ENCODE measurements around the gene CCDC6.

Gene CCDC6

DNA sequence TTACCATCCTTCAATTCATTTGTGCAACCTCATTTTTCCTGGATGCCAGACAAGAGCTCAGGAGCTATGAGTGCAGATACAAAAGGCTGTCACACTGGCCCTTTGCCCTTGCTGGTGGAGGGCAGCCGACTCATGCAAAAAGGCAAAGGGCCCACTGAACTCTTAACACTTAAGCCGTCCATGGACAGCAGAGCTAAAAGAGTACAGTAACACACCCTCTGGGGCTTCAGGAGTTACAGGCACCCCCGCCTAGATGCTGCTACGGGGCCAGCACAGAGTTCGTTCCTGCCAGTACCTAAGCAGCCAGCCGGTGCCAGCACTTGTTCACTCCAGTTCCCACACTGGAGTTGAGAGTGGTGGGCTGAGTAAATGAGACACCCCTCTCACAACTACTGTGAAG is 83.2 kb downstream of the CCDC6 start:
- no peak for DNase-seq (ENCODE audit: low read depth)
- peaks cover 19% of the 10 kb centered on the region for H3K4me1 ChIP-seq (ENCODE audit: control insufficient read depth, insufficient read depth, low read length)
- H3K9me3 ChIP-seq (ENCODE audit: control insufficient read depth, low read length): no peaks in the 10 kb centered on the region

DNA sequence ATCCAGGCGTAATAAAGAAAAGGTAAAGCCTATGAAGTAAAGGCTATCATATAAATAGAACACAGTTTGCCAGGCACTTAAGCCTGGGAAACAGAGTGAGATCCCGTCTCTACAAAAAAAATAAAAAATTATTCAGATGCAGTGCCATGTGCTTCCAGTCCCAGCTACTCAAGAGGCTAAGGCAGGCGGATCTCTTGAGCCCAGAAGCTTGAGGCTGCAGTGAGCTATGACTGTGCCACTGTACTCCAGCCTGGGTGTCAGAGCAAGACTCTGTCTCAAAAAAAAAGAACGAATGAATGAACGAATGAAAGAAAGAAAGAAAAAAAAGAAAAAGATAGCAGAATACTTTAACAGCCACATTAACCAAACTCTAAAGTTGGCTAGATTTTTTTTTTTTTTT is 85.9 kb downstream of the CCDC6 start:
- DNase-seq (ENCODE audit: low read depth): no peak
- no peaks in the 10 kb centered on the region for H3K9me3 ChIP-seq (ENCODE audit: control insufficient read depth, low read length)
- H3K9ac ChIP-seq (ENCODE audit: low read length): no peak overlapping the region
- H3K4me1 ChIP-seq (ENCODE audit: control insufficient read depth, insufficient read depth, low read length): no peaks in the 10 kb centered on the region
- H3K27me3 ChIP-seq (replicated peaks; ENCODE audit: control insufficient read depth, insufficient read depth, low read length): no peaks in the 10 kb centered on the region
- no peak overlapping the region for H3K4me3 ChIP-seq (ENCODE audit: low read length)
- peaks cover 15% of the 10 kb centered on the region for H3K36me3 ChIP-seq (ENCODE audit: control insufficient read depth, insufficient read depth, low read length, severe bottlenecking)

More for the DNA sequence above, 83.2 kb downstream of the CCDC6 start:
- H3K36me3 ChIP-seq (ENCODE audit: control insufficient read depth, insufficient read depth, low read length, severe bottlenecking): peaks cover 5% of the 10 kb centered on the region
- no peaks in the 10 kb centered on the region for H3K27me3 ChIP-seq (replicated peaks; ENCODE audit: control insufficient read depth, insufficient read depth, low read length)
- no peak overlapping the region for H3K9ac ChIP-seq (ENCODE audit: low read length)
- H3K4me3 ChIP-seq (ENCODE audit: low read length): no peak overlapping the region

DNA sequence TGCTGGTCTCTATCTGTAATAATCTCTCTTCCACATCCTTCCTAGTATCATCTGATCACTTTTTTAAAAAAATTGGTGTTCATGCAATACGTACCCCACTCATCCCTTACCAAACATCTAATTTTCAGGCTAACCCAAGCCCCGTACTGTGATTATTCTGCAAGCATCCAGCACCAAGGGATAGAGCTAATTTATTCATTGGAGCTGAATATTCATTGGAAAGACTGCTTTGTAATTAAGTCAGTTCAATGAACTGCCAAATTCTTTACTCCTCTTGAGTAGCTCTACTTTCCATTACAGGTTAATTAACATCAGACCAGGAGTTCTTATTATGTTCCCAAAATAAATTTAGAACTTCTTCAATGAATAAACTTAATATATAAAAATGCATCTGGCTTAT is 86.7 kb downstream of the CCDC6 start:
- Histone ChIP-seq H3K27me3 (replicated peaks; ENCODE audit: control insufficient read depth, insufficient read depth, low read length) (no peaks in the 10 kb centered on the region), H3K4me1 (ENCODE audit: control insufficient read depth, insufficient read depth, low read length) (no peaks in the 10 kb centered on the region), H3K36me3 (ENCODE audit: control insufficient read depth, insufficient read depth, low read length, severe bottlenecking) (peaks cover 15% of the 10 kb centered on the region), H3K9me3 (ENCODE audit: control insufficient read depth, low read length) (no peaks in the 10 kb centered on the region), H3K9ac (ENCODE audit: low read length) (no peak overlapping the region), H3K4me3 (ENCODE audit: low read length) (no peak overlapping the region)
- no peak for DNase-seq (ENCODE audit: low read depth)

DNA sequence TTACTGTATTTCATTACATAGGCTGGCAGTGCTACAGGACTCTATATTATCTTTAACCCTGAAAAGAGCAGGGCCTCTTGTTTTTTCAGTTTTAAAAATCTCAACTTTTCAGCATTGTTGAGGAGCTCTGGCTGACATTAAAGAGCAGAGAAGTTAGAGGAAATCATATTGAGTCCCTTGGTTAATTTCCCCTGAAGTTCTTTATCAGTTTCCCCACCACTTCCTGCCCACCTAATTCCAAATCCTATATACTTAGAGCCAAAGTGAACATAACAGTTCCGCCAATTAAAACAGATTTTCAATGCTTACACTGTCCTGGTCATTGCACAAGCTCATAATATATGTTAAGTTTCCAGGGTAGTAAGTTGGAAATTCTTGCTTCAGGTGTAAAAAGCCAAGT is 87.1 kb downstream of the CCDC6 start:
- Histone ChIP-seq H3K9me3 (ENCODE audit: control insufficient read depth, low read length) (no peaks in the 10 kb centered on the region), H3K9ac (ENCODE audit: low read length) (no peak overlapping the region)
- DNase-seq (ENCODE audit: low read depth): no peak

DNA sequence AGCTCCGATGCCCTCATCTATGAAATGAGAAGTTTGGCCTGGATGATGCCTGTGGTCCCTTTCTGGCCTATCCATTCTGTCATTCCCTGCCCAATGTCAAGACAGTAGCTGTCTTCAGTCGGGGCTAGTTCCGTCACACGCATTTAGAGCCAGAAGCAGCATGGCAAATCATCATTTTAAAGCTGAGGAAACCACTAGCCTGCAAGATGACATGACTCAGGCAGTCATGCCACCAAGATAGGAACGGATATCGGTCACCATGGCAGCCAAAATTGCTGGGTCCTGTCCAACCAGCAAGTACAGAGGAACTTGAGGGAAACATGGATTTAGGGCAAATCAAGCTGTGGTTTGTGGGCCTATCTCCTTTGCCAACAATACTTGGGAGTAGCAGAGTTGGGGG is 88.6 kb downstream of the CCDC6 start:
- no peak for DNase-seq (ENCODE audit: low read depth)
- no peaks in the 10 kb centered on the region for H3K27me3 ChIP-seq (replicated peaks; ENCODE audit: control insufficient read depth, insufficient read depth, low read length)
- peaks cover 18% of the 10 kb centered on the region for H3K36me3 ChIP-seq (ENCODE audit: control insufficient read depth, insufficient read depth, low read length, severe bottlenecking)
- no peaks in the 10 kb centered on the region for H3K9me3 ChIP-seq (ENCODE audit: control insufficient read depth, low read length)
- no peak overlapping the region for H3K4me3 ChIP-seq (ENCODE audit: low read length)
- H3K9ac ChIP-seq (ENCODE audit: low read length): no peak overlapping the region
- no peaks in the 10 kb centered on the region for H3K4me1 ChIP-seq (ENCODE audit: control insufficient read depth, insufficient read depth, low read length)

More for the DNA sequence above, 87.1 kb downstream of the CCDC6 start:
- Histone ChIP-seq H3K4me1 (ENCODE audit: control insufficient read depth, insufficient read depth, low read length) (no peaks in the 10 kb centered on the region), H3K27me3 (replicated peaks; ENCODE audit: control insufficient read depth, insufficient read depth, low read length) (no peaks in the 10 kb centered on the region), H3K36me3 (ENCODE audit: control insufficient read depth, insufficient read depth, low read length, severe bottlenecking) (peaks cover 15% of the 10 kb centered on the region), H3K4me3 (ENCODE audit: low read length) (no peak overlapping the region)

DNA sequence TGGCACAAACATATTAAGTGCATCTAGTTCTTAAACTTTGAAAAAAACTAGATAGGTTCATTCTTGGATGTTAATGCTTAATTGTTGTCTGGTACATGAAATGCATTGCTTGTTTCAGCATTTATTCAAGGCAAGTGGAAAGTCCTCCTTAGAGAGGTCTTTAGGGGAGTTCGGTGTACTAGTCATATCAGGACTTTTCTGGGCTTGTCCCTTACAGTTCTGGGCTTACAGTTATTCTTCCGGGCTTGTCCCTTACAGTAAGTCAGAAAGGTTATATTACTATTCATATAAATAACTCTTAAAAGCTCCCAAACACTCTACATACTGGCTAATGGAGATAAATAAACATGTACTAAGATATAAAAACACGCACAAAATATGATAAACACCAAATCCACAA is 91.5 kb downstream of the CCDC6 start:
- DNase-seq (ENCODE audit: low read depth): no peak
- no peaks in the 10 kb centered on the region for H3K4me1 ChIP-seq (ENCODE audit: control insufficient read depth, insufficient read depth, low read length)
- no peak overlapping the region for H3K9ac ChIP-seq (ENCODE audit: low read length)
- H3K27me3 ChIP-seq (replicated peaks; ENCODE audit: control insufficient read depth, insufficient read depth, low read length): no peaks in the 10 kb centered on the region
- H3K4me3 ChIP-seq (ENCODE audit: low read length): no peak overlapping the region
- peaks cover 46% of the 10 kb centered on the region for H3K36me3 ChIP-seq (ENCODE audit: control insufficient read depth, insufficient read depth, low read length, severe bottlenecking)
- H3K9me3 ChIP-seq (ENCODE audit: control insufficient read depth, low read length): no peaks in the 10 kb centered on the region

DNA sequence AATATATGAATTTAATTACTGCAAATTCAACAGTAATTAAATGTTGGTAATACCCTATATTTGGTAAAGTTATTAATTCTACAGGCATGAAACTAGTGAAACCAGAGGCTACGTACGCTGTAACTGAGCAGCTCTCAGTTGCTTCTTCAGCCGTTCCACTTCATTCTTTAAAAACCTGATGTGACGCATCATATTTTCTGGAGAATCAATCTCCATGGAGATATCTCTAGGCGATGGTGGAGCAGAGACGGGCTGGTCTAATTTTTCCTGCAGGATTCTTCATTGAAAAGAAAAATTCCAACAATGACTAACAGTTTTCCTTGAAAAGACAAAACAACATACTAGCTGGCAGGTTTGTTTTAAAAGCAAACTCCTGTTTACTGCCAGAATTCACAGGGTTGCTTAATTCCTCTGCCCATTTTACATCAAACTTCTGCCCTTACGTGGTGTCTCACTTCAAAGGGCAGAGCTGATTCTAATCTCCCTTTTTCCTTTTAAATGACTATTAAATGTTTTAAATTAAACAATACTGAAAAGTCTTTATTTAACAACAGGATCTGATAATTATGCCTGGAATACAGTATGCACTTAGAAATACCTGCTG is 93.7 kb downstream of the CCDC6 start:
- H3K4me3 ChIP-seq (ENCODE audit: low read length): no peak overlapping the region
- no peak overlapping the region for H3K9ac ChIP-seq (ENCODE audit: low read length)
- no peaks in the 10 kb centered on the region for H3K9me3 ChIP-seq (ENCODE audit: control insufficient read depth, low read length)
- no peak for DNase-seq (ENCODE audit: low read depth)
- no peaks in the 10 kb centered on the region for H3K27me3 ChIP-seq (replicated peaks; ENCODE audit: control insufficient read depth, insufficient read depth, low read length)
- no peaks in the 10 kb centered on the region for H3K4me1 ChIP-seq (ENCODE audit: control insufficient read depth, insufficient read depth, low read length)
- peaks cover 51% of the 10 kb centered on the region for H3K36me3 ChIP-seq (ENCODE audit: control insufficient read depth, insufficient read depth, low read length, severe bottlenecking)

DNA sequence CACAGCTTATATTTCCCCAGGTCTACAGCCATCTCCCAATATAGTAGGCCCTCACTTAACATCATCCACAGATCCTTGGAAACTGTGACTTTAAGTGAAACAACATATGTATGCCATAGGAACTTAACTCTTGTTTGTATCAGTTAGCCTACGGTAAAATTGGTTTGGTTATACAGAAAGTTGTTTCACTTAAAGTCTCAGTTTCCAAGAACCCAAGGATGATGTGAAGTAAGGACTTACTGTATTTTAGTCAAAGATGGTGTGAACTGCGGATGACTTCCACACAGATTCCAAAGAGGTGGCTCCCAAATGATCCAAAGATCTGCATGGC is 96.7 kb downstream of the CCDC6 start:
- Histone ChIP-seq H3K4me3 (ENCODE audit: low read length) (no peak overlapping the region), H3K9ac (ENCODE audit: low read length) (no peak overlapping the region), H3K9me3 (ENCODE audit: control insufficient read depth, low read length) (no peaks in the 10 kb centered on the region), H3K27me3 (replicated peaks; ENCODE audit: control insufficient read depth, insufficient read depth, low read length) (no peaks in the 10 kb centered on the region), H3K36me3 (ENCODE audit: control insufficient read depth, insufficient read depth, low read length, severe bottlenecking) (peaks cover 74% of the 10 kb centered on the region), H3K4me1 (ENCODE audit: control insufficient read depth, insufficient read depth, low read length) (no peaks in the 10 kb centered on the region)
- no peak for DNase-seq (ENCODE audit: low read depth)

DNA sequence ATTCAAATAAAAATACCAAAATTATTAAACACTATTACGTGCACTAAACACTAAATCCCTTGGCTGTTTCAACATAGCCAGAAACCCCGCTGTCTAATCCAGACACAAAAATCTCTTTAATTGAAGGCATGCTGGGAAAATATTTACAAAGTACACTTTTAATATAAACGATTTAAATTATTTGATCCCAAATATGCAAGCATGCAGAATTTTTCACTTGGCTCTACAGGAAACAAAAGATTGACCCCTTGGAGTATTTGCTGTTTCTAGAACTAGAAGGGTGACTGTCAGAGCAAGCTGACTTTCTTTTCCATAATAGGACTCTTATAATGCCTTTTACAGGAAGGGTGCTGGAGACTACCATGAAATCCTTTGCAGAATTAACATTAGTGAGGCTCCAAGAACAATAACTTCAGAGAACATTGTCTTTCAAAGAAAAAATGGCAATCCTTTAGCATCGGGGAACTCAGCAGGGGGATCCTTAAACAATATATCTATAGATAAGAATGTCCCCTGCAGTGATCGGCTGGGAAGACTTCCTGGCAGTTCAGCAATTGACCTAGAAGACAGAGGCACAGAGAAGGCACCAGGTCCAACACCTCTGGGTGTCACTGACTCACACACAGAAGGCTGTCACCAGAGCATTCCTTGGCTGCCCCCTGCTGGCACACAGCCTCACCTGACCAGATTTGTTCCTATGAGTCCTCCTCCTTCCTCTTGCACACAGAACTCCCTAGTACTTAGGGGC is 97.3 kb downstream of the CCDC6 start:
- no peak overlapping the region for H3K4me3 ChIP-seq (ENCODE audit: low read length)
- H3K9me3 ChIP-seq (ENCODE audit: control insufficient read depth, low read length): no peaks in the 10 kb centered on the region
- peak; percentile 13 for DNase-seq (ENCODE audit: low read depth)
- H3K36me3 ChIP-seq (ENCODE audit: control insufficient read depth, insufficient read depth, low read length, severe bottlenecking): peaks cover 79% of the 10 kb centered on the region
- H3K4me1 ChIP-seq (ENCODE audit: control insufficient read depth, insufficient read depth, low read length): no peaks in the 10 kb centered on the region
- H3K27me3 ChIP-seq (replicated peaks; ENCODE audit: control insufficient read depth, insufficient read depth, low read length): no peaks in the 10 kb centered on the region
- H3K9ac ChIP-seq (ENCODE audit: low read length): no peak overlapping the region

DNA sequence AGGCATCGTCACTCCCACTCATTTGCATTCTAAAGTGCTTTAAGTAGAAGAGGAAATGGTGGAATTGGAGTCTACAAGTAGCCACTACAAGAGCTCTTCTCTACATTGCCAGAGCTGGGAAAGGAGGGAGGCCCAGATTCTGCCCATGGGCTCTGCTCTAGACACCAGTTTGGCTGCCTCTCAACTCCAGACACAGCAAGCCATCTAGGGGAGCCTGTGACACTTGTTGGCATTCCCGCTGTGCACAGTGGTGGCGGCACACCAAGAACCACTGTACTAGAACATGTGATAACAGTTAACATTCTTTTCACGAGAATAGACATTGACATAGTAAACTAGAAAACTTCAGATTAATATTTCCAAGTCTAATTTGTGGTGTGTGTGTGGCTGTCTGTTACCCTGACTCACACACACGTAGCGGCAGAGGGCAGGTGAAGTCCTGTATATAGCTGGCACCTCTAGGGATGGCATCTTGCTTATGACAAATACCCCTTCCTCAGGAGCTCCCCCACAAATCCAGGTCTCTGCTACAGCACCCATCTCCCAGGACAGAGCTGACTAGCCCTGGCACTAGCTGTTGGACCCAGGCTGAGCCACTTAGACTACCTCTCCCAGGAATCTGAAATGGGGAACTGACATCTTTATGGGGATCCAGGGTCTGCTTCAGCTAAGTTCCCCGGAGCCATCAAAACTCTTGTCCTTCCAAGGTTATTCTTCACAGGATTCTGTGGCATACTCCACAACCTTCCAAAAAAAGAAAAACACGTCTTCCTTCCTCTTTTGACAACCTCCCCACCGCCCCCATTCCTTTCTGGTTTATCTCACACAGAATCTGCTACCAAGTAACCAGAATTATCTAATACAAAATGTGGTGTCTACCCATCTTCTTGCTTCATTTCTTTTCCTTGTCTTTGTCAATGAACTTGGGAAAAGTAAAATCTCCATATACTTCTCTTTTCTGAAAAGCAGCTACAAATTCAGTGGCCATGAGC is 98.4 kb downstream of the CCDC6 start:
- Histone ChIP-seq H3K4me3 (ENCODE audit: low read length) (no peak overlapping the region), H3K36me3 (ENCODE audit: control insufficient read depth, insufficient read depth, low read length, severe bottlenecking) (peaks cover 87% of the 10 kb centered on the region), H3K9ac (ENCODE audit: low read length) (no peak overlapping the region), H3K4me1 (ENCODE audit: control insufficient read depth, insufficient read depth, low read length) (no peaks in the 10 kb centered on the region), H3K27me3 (replicated peaks; ENCODE audit: control insufficient read depth, insufficient read depth, low read length) (no peaks in the 10 kb centered on the region), H3K9me3 (ENCODE audit: control insufficient read depth, low read length) (no peaks in the 10 kb centered on the region)
- DNase-seq (ENCODE audit: low read depth): no peak

DNA sequence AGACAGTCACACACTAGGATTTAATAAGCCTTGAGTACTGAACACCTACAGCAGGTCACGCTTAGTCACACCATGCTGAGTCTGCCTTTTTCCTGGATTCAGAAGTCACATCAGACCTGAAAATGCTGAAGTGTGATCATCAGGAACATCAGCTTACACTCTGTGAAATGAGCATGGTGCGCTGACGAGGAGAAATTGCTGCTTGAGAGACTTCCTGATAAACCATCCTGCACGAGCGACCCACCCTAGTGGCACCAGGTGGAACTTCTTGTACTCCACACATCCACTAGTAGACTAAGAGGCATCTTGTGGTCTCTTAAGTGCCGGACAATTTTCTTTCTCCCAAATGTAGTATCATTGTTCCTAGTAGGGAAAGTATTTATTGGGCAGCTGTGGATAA is 101.3 kb downstream of the CCDC6 start:
- no peak for DNase-seq (ENCODE audit: low read depth)
- Histone ChIP-seq H3K9ac (ENCODE audit: low read length) (no peak overlapping the region), H3K4me1 (ENCODE audit: control insufficient read depth, insufficient read depth, low read length) (no peaks in the 10 kb centered on the region), H3K9me3 (ENCODE audit: control insufficient read depth, low read length) (no peaks in the 10 kb centered on the region), H3K36me3 (ENCODE audit: control insufficient read depth, insufficient read depth, low read length, severe bottlenecking) (peaks cover 77% of the 10 kb centered on the region), H3K4me3 (ENCODE audit: low read length) (no peak overlapping the region), H3K27me3 (replicated peaks; ENCODE audit: control insufficient read depth, insufficient read depth, low read length) (no peaks in the 10 kb centered on the region)
